Epithelial cell of proximal tubule (primary cell): ENCODE data around the gene CAMTA1. TPM values are rescaled to one million over a fixed set of nuclear protein-coding genes. Genes with fewer than 3 reads are reported as not detected.

ENCODE experiments used
- DNase-seq: peaks from one replicate; pipeline ENCODE4 v3.0.0-alpha.2; 2011; ENCODE audit warnings: low read depth
- H3K4me3 ChIP-seq: 2 replicates; pipeline ENCODE4 v1.5.1; 2011; ENCODE audit warnings: low read depth, mild to moderate bottlenecking, low read length
- total RNA-seq: library from RNA; depleted of rRNA; stranded (reverse); fragments of >200 nt; gene quantifications from 2 replicates; pipeline ENCODE4 v1.2.3, GENCODE V29; 2015
- TF ChIP-seq, protein P1 (sequence below): conservative IDR thresholded peaks from 2 replicates; pipeline ENCODE4 v1.5.1; 2012; ENCODE audit warnings: low read depth, mild to moderate bottlenecking, low read length

The CAMTA1 gene
- total RNA-seq, 1 donor from 2014 or later = 79.2 TPM

DNA sequence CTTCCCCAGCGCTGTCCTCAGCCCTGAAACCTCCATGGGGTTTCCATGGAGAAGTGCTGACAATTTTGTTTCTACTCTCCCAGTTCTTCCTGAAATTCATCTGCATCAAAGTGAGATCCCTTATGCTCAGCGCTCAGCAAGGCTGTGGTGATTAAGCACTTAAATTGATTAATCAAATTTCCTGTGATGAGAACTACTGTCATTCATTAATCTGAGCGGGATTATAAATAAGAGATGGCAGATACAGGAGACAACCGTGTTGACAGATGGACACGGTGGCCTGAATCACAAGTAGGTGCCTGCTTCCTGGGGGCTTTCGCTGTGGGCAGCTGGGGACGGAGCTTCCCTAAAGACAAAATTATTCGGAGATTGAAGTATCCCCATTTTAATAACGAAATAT lies 656.8 kb downstream of the CAMTA1 start:
- no peak overlapping the region for H3K4me3 ChIP-seq
- no peak for DNase-seq
- TF ChIP-seq, protein P1, sequence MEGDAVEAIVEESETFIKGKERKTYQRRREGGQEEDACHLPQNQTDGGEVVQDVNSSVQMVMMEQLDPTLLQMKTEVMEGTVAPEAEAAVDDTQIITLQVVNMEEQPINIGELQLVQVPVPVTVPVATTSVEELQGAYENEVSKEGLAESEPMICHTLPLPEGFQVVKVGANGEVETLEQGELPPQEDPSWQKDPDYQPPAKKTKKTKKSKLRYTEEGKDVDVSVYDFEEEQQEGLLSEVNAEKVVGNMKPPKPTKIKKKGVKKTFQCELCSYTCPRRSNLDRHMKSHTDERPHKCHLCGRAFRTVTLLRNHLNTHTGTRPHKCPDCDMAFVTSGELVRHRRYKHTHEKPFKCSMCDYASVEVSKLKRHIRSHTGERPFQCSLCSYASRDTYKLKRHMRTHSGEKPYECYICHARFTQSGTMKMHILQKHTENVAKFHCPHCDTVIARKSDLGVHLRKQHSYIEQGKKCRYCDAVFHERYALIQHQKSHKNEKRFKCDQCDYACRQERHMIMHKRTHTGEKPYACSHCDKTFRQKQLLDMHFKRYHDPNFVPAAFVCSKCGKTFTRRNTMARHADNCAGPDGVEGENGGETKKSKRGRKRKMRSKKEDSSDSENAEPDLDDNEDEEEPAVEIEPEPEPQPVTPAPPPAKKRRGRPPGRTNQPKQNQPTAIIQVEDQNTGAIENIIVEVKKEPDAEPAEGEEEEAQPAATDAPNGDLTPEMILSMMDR = no peak

DNA sequence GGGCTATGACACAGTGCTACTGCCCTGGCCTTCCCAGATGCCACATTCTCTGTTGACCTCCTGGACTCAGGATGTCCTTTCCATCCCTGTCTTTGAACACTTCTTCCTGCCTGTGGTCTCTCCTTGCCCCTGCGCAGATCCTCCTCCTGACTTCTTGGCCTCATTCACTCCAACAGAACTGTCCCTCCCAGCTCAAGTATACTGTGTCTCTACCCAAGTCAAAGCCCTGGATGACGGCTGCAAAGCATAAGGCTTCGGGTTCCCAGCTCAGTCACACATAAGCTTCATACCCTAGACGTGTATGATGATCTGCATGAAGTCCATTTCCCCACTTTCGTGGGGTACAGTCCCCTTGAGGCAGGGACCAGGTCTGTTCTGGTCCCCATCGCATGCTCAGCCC lies 657.7 kb downstream of the CAMTA1 start:
- TF ChIP-seq, protein P1 = no peak
- DNase-seq = no peak

DNA sequence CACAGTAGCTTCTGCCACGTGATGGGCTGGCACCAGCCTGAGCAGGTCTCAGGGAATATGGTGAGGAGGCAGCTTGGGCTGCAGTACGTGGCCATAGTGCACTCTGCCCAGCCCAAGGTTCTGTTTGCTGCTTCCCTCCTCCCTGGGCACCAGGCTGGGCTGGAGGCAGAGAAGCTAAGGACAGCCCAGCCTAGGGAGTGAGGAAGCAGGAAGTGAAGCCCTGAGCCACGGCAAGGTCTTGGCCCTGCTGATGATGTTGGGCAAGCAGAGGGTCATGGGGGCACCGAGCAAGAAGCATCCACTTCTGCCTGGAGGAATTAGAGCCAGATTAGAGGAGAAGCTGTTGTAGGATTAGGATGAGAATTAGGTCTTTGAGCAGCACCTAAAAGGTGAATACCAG lies 659.1 kb downstream of the CAMTA1 start:
- TF ChIP-seq, protein P1 = no peak
- no peak overlapping the region for H3K4me3 ChIP-seq
- no peak for DNase-seq

More for the DNA sequence above, 657.7 kb downstream of the CAMTA1 start:
- no peak overlapping the region for H3K4me3 ChIP-seq

DNA sequence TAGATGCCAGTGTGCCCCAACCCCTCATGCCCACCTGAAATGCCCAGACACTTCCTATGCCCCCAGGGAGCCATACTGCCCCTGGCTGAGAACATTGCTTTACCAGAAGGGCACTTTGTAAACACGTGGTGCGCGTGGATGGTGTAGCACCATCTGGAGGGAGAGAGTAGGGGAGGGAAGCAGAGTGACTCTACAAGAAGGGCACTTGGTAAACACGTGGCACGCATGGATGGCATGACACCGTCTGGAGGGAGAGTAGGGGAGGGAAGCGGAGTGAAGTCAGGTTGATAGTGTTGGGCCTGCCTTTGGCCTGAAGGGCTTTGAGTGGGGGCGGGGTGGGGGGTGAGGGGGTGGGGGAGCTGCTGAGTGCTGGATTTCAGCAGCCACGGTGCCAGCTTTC lies 661.8 kb downstream of the CAMTA1 start:
- TF ChIP-seq, protein P1 = no peak
- DNase-seq = no peak
- H3K4me3 ChIP-seq = no peak overlapping the region

DNA sequence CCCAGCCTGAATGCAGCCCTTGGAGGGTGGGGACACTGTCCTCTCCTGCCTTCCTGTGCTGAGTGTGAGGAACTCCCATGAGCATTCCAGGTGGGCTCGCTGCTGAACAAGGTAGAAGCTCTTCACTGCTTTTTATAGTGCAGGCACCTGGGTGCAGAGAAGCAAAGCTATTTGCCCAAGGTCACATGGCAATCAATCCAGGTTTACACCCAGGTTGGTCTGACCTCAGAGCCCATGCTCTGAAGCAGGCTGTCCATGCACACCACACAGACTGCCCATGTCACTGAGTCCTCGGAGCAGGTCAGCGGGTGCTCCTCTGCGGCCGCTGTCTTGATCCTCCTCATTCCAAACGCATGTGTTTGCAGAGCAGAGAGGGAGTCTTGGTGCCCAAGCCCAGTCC lies 662.5 kb downstream of the CAMTA1 start:
- TF ChIP-seq, protein P1 = no peak
- no peak overlapping the region for H3K4me3 ChIP-seq
- no peak for DNase-seq

DNA sequence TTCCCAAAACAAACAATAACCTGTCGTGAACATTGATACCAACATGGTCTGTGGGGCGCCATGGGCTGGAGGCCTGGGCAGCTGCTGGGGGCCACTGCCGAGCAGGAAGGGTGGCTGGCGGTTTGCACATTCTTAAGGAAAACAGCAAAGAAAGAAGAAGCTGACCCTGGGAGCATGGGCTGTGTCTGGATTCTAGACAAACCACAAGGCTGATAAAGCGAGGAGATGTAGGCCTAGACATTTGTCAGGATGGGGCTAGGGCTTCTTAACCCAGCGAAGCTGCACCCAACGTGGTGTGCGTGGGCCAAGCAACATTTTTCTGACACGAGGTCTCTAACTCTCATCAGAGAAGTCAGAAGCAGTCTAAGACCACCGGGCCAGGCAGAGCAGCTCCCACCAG lies 663.7 kb downstream of the CAMTA1 start:
- DNase-seq = no peak
- TF ChIP-seq, protein P1 = no peak
- H3K4me3 ChIP-seq = no peak overlapping the region

DNA sequence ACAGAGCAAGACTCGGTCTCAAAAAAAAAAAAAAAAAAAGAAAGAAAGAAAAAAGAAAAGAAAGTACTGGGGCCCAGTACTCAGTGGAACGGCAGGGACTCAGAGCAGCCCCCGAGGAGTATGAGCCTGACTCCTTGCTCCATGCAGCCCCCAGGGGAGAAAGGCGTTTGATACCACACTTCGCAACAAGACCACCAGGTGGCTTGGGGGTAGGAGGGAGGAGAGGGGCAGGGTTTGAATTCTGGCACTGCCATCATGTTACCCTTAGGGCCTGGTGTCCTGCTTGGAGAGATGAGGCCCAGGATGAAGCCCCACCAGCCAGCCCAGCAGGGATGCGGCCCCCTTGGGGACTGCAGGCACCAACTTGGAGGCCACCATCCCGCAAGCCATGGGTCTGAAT lies 664.5 kb downstream of the CAMTA1 start:
- no peak overlapping the region for H3K4me3 ChIP-seq
- no peak for DNase-seq
- TF ChIP-seq, protein P1 = no peak
